Large intestine (tissue), 12 donors: ENCODE results near the gene ACTR1B. TPM values are rescaled to one million over a fixed set of nuclear protein-coding genes. Genes with fewer than 3 reads are reported as not detected.
"Not testable (repeated sequence)": the region's sequence is repeated elsewhere in the genome, so short reads cannot be mapped to it uniquely, and the experiment has no call there.

ENCODE experiments used
- DNase-seq, 2 donors: peaks; one replicate each; pipeline versions ENCODE4 v3.0.0 to v3.0.0-alpha.2; 2013
- H3K27ac ChIP-seq: one replicate; pipeline ENCODE4 v1.5.1; 2013; ENCODE audit warnings: low read length
- H3K27me3 ChIP-seq: 2 replicates; pipeline ENCODE4 v1.6.1; 2013; ENCODE audit warnings: low read length; ENCODE audit not compliant: control insufficient read depth, insufficient read depth
- H3K36me3 ChIP-seq: 2 replicates; pipeline ENCODE4 v1.6.1; 2013; ENCODE audit warnings: low read length; ENCODE audit not compliant: control insufficient read depth, insufficient read depth
- H3K4me1 ChIP-seq: one replicate; pipeline ENCODE4 v1.6.1; 2013; ENCODE audit warnings: low read length; ENCODE audit not compliant: control insufficient read depth, insufficient read depth
- H3K4me3 ChIP-seq: one replicate; pipeline ENCODE4 v1.5.1; 2013; ENCODE audit warnings: low read length
- H3K9me3 ChIP-seq: one replicate; pipeline ENCODE4 v1.6.1; 2013; ENCODE audit warnings: mild to moderate bottlenecking, low read depth, low read length, moderate library complexity; ENCODE audit not compliant: control insufficient read depth
- WGBS: methylation state at CpG from one replicate; pipeline ENCODE4 v1.1.5; 2013; ENCODE audit warnings: low lambda C conversion rate; ENCODE audit not compliant: insufficient coverage; 5-methylcytosine and 5-hydroxymethylcytosine counted together
- long read RNA-seq, 11 donors: transcript quantifications; one replicate each; lab custom pipeline, GENCODE V29; 2026
- polyA plus RNA-seq: library from polyadenylated mRNA; unstranded; fragments of 120-200 nt; gene quantifications from one replicate; pipeline ENCODE4 v1.2.1, GENCODE V29; 2013

The ACTR1B gene
- 51.3 TPM for polyA plus RNA-seq
- long read RNA-seq, donor 1, transcript ACTR1B-201 (11 exons, 2,243 nt): major isoform, 8 of 13 reads
- long read RNA-seq, donor 1, partial matches to known transcripts: 5 of 13 reads
- long read RNA-seq, donor 1, other reads (novel, unspliced or antisense): 0 of 13 reads
- long read RNA-seq, donor 2, transcript ACTR1B-201 (11 exons, 2,243 nt): major isoform, 12 of 12 reads
- long read RNA-seq, donor 2, partial matches to known transcripts: 0 of 12 reads
- long read RNA-seq, donor 2, other reads (novel, unspliced or antisense): 0 of 12 reads
- long read RNA-seq, donor 3: 0 reads
- long read RNA-seq, donor 4: 0 reads
- long read RNA-seq, donor 5, transcript ACTR1B-201 (11 exons, 2,243 nt): major isoform, 7 of 7 reads
- long read RNA-seq, donor 5, partial matches to known transcripts: 0 of 7 reads
- long read RNA-seq, donor 5, other reads (novel, unspliced or antisense): 0 of 7 reads
- long read RNA-seq, donor 6, transcript ACTR1B-201 (11 exons, 2,243 nt): major isoform, 13 of 13 reads
- long read RNA-seq, donor 6, partial matches to known transcripts: 0 of 13 reads
- long read RNA-seq, donor 6, other reads (novel, unspliced or antisense): 0 of 13 reads
- long read RNA-seq, donor 7, transcript ACTR1B-201 (11 exons, 2,243 nt): major isoform, 11 of 21 reads
- long read RNA-seq, donor 7, partial matches to known transcripts: 10 of 21 reads
- long read RNA-seq, donor 7, other reads (novel, unspliced or antisense): 0 of 21 reads
- long read RNA-seq, donor 8, transcript ACTR1B-201 (11 exons, 2,243 nt): major isoform, 20 of 20 reads
- long read RNA-seq, donor 8, partial matches to known transcripts: 0 of 20 reads
- long read RNA-seq, donor 8, other reads (novel, unspliced or antisense): 0 of 20 reads
- long read RNA-seq, donor 9, transcript ACTR1B-201 (11 exons, 2,243 nt): major isoform, 14 of 14 reads
- long read RNA-seq, donor 9, partial matches to known transcripts: 0 of 14 reads
- long read RNA-seq, donor 9, other reads (novel, unspliced or antisense): 0 of 14 reads
- long read RNA-seq, donor 10, transcript ACTR1B-201 (11 exons, 2,243 nt): major isoform, 21 of 30 reads
- long read RNA-seq, donor 10, partial matches to known transcripts: 9 of 30 reads
- long read RNA-seq, donor 10, other reads (novel, unspliced or antisense): 0 of 30 reads
- long read RNA-seq, donor 11, transcript ACTR1B-201 (11 exons, 2,243 nt): major isoform, 8 of 8 reads
- long read RNA-seq, donor 11, partial matches to known transcripts: 0 of 8 reads
- long read RNA-seq, donor 11, other reads (novel, unspliced or antisense): 0 of 8 reads

GRCh38 chr2:97663962-97664635 is at the start of gene ACTR1B:
Gene ACTR1B, minus strand, starts transcription at chr2:97664044. Its CDS starts 154 bp downstream, at chr2:97663890.
- Histone ChIP-seq H3K4me3 (peak within 1 kb of the TSS; percentile 77), H3K27me3 (no peaks in the 10 kb centered on the region), H3K27ac (peak within 1 kb of the TSS; percentile 88), H3K36me3 (peaks cover 17% of the 10 kb centered on the region), H3K4me1 (peaks cover 12% of the 10 kb centered on the region), H3K9me3 (no peaks in the 10 kb centered on the region)
- peak; percentile 99 for DNase-seq
- no CpG with 5 or more reads among the region's 60 CpGs for WGBS

- no CpG with 5 or more reads among the region's 11 CpGs for WGBS
- no peak overlapping the region for H3K27ac ChIP-seq
- H3K4me3 ChIP-seq: no peak overlapping the region
- no peaks in the 10 kb centered on the region for H3K27me3 ChIP-seq
- peaks cover under 1% of the 10 kb centered on the region for H3K4me1 ChIP-seq
- no peak for DNase-seq
- H3K9me3 ChIP-seq: no peaks in the 10 kb centered on the region
- no peaks in the 10 kb centered on the region for H3K36me3 ChIP-seq
Measured at GRCh38 chr2:97712693-97713295, 49.0 kb upstream of the ACTR1B start.

DNA sequence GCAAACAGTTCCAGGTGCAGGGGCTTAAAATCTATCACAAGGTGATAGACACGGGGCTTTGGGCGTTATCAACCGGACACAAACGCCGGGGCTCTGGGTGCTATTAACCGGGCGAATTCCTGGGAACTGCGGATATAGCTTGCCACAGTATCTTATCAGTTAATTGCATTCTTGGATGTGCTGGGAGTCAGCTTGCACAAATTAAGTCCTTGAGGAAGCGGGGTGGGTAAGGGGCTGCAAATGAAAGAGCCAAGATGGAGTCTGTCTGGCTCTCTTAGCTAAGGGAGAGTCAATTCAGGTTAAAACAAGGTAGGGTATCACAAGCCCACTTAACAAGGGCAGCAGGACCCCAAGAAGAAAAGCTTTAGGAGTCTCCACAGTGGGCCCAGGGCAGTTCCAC is 48.3 kb upstream of the ACTR1B start:
- H3K27ac ChIP-seq, H3K9me3 ChIP-seq: not testable (repeated sequence)
- no CpG with 5 or more reads among the region's 9 CpGs for WGBS

DNA sequence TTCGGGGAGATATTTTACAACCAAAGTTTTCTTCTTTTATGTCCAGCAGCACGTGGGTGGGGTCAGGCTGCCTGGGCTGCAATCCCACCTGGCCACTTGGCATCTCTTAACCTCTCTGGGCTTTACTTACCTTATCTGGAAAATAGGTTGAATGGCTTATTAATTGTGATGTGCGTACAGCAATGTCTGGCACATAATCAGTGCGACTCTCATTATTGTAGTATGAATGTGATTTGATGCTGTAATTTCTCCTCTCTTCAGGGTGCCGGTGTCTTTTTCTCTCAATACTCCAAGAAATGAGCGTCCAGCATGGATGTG is 47.5 kb upstream of the ACTR1B start:
- no peaks in the 10 kb centered on the region for H3K9me3 ChIP-seq
- H3K4me3 ChIP-seq: no peak overlapping the region
- DNase-seq: no peak
- peaks cover 3% of the 10 kb centered on the region for H3K4me1 ChIP-seq
- WGBS: no CpG with 5 or more reads among the region's 6 CpGs
- H3K27ac ChIP-seq: no peak overlapping the region
- H3K36me3 ChIP-seq: no peaks in the 10 kb centered on the region
- H3K27me3 ChIP-seq: no peaks in the 10 kb centered on the region

More for the DNA sequence above, 48.3 kb upstream of the ACTR1B start:
- H3K36me3 ChIP-seq, H3K4me3 ChIP-seq, H3K4me1 ChIP-seq, H3K27me3 ChIP-seq, DNase-seq: not testable (repeated sequence)

DNA sequence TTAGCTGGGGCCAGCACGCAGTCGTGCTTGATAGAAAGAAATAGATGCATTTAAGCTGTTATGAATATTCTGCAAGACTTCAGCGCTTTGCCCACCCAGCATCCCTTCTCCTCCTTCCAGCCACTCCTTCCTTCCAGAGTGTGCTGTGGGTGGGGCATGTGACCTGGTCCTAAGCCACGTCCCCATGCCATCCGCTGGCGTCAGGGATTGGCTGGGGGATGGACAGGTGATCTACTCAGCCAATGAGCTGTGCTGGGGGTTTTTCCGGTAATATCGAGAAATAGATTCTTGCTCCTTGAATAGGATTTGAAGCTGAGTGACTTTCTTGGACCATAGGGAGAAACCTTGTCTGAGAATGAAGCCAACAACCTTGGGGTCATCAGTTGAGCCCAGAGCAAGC is 44.8 kb upstream of the ACTR1B start:
- Histone ChIP-seq H3K4me1 (peaks cover 3% of the 10 kb centered on the region), H3K27ac (no peak overlapping the region), H3K27me3 (no peaks in the 10 kb centered on the region), H3K36me3 (no peaks in the 10 kb centered on the region), H3K9me3 (no peaks in the 10 kb centered on the region), H3K4me3 (no peak overlapping the region)
- DNase-seq: no peak
- no CpG with 5 or more reads among the region's 8 CpGs for WGBS

DNA sequence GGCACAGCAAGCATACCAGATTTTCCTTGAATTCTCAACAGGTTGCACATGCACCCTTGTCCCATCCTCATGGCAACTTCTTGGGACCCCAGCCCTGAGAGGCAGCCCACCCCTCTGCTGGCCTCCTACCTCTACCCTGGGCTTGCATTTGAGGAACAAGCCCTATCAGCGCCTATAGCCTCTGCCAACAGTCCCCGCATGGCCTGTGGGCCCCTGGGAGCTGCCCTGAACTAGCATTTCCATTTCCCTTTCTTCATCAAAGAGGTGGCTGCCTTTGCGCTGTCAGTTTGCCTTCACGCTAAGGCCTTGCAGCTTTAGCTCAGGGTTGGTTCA is 44.2 kb upstream of the ACTR1B start:
- peaks cover 3% of the 10 kb centered on the region for H3K4me1 ChIP-seq

DNA sequence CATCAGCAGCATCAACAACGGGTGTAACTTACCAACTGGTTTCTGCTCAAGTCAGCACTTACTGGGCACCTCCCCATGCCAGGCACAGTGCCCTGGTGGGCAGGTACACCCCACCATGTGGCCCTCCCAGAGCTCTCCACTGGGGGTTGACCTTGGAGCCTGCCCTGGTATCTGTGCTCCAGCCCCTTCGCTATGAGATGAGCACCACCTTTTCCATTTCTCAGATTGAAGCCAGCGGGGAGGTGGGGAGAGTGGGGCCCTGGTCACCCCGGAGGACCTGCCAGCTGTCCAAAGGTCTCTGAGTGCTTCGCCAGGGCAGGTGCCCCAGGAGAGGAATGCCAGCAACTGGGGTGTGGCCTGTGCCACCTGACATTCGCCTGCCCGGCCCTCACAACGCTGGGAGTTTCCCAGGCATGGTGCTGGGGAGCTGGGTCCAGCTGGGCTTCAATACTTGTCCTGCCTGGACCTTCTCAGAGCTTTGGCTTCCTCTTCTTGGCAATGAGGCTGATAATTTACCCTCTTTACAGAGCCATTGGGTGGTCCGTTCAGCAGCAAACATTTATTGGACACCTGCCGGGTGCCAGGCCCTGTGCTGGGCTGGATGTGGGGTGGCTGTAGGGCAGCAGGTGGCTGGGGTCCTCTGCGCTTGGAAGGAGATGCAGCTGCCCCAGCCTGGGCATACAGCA is 43.7 kb upstream of the ACTR1B start:
- H3K36me3 ChIP-seq: no peaks in the 10 kb centered on the region
- H3K4me1 ChIP-seq: peaks cover 3% of the 10 kb centered on the region
- no peaks in the 10 kb centered on the region for H3K9me3 ChIP-seq
- DNase-seq: peak in 1 of 2 donors; percentile 26
- no peaks in the 10 kb centered on the region for H3K27me3 ChIP-seq
- no CpG with 5 or more reads among the region's 11 CpGs for WGBS
- H3K4me3 ChIP-seq: no peak overlapping the region
- no peak overlapping the region for H3K27ac ChIP-seq

More for the DNA sequence above, 44.2 kb upstream of the ACTR1B start:
- WGBS: no CpG with 5 or more reads among the region's 4 CpGs
- Histone ChIP-seq H3K9me3 (no peaks in the 10 kb centered on the region), H3K27ac (no peak overlapping the region), H3K4me3 (no peak overlapping the region), H3K27me3 (no peaks in the 10 kb centered on the region), H3K36me3 (no peaks in the 10 kb centered on the region)
- no peak for DNase-seq

DNA sequence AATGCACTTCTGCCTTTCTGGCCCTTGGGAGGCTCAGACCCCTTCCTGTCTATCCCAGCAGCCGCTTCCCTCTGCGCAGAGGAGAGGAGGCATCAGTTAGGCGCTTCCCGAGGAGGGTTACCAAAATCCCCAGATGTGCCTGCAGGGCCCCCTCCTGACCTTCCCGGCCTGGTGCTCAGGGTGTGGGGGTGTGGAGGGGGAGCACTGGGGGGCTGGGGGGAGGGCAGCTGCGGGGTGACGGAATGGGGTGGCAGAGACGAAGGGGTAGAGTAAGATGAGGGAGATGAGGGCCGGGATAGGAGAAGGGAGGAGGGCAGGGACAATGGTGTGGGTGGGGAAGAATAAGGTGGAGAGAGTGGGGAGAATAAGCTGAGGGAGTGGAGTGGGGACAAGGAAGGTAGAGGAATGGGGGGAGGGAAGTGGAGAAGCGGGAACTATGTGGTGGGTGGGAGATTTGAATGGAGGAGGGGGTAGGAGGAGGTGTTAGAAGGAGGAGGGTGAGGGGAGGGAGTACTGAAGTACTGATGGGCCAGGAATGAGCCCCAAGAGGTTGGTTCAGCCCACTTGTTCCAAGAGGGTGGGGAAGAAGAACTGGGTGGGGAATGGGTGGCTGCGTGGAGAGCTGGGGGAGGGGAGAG is 43.0 kb upstream of the ACTR1B start:
- DNase-seq: no peak
- H3K9me3 ChIP-seq: no peaks in the 10 kb centered on the region
- H3K27ac ChIP-seq: no peak overlapping the region
- H3K27me3 ChIP-seq: no peaks in the 10 kb centered on the region
- whole genome bisulfite sequencing: 83% methylated on average over 1 of the region's 11 CpGs
- no peak overlapping the region for H3K4me3 ChIP-seq
- peaks cover 3% of the 10 kb centered on the region for H3K4me1 ChIP-seq
- no peaks in the 10 kb centered on the region for H3K36me3 ChIP-seq

- H3K4me1 ChIP-seq: peaks cover 3% of the 10 kb centered on the region
- no peaks in the 10 kb centered on the region for H3K36me3 ChIP-seq
- no peak overlapping the region for H3K27ac ChIP-seq
- no peaks in the 10 kb centered on the region for H3K27me3 ChIP-seq
- DNase-seq: no peak
- no peaks in the 10 kb centered on the region for H3K9me3 ChIP-seq
- no CpG with 5 or more reads among the region's 13 CpGs for WGBS
- no peak overlapping the region for H3K4me3 ChIP-seq
Measured at GRCh38 chr2:97706112-97706511, 42.3 kb upstream of the ACTR1B start.
